ENCODE measurements around the gene STK17B. TPM values are rescaled to one million over a fixed set of nuclear protein-coding genes. Genes with fewer than 3 reads are reported as not detected.

STK17B gene
- polyA plus RNA-seq, 1 experiment, result 31.8 TPM

DNA sequence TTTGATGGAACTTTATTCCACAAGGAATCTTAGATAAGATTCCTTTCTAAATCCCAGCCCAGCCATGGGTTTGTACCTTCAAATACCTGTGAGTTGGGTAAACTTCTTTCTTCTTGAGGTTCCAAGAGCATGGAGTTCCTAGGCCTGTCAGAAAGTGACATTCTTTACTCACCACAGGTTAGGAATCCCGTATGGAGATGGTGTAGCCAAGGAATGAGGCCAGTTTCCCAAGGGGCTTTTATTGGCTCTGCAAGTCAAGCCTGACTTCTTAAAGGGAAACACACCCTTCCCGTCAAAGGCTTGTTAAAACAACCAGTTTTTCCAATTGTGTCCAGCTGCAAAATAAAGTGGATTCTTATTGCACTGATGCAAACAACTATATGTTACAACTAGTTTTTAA is 45.8 kb downstream of the STK17B start:
- H3K27me3 ChIP-seq (ENCODE audit: control insufficient read depth, insufficient read depth, low read length), result no peaks in the 10 kb centered on the region
- TF ChIP-seq, protein P1, sequence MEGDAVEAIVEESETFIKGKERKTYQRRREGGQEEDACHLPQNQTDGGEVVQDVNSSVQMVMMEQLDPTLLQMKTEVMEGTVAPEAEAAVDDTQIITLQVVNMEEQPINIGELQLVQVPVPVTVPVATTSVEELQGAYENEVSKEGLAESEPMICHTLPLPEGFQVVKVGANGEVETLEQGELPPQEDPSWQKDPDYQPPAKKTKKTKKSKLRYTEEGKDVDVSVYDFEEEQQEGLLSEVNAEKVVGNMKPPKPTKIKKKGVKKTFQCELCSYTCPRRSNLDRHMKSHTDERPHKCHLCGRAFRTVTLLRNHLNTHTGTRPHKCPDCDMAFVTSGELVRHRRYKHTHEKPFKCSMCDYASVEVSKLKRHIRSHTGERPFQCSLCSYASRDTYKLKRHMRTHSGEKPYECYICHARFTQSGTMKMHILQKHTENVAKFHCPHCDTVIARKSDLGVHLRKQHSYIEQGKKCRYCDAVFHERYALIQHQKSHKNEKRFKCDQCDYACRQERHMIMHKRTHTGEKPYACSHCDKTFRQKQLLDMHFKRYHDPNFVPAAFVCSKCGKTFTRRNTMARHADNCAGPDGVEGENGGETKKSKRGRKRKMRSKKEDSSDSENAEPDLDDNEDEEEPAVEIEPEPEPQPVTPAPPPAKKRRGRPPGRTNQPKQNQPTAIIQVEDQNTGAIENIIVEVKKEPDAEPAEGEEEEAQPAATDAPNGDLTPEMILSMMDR (IDR thresholded peaks at IDR 0.05; ENCODE audit: low read depth, low read length), result no peak
- ChIA-PET POLR2A (no interaction called here), CTCF (no interaction called here)
- no peak overlapping the region for H3K27ac ChIP-seq (ENCODE audit: low read depth, low read length)
- no peak for DNase-seq (ENCODE audit: low read depth, low spot score)
- H3K4me3 ChIP-seq (ENCODE audit: low read depth, low read length), result no peak overlapping the region
- peaks cover 15% of the 10 kb centered on the region for H3K9me3 ChIP-seq (ENCODE audit: control insufficient read depth, insufficient read depth, low read length)

DNA sequence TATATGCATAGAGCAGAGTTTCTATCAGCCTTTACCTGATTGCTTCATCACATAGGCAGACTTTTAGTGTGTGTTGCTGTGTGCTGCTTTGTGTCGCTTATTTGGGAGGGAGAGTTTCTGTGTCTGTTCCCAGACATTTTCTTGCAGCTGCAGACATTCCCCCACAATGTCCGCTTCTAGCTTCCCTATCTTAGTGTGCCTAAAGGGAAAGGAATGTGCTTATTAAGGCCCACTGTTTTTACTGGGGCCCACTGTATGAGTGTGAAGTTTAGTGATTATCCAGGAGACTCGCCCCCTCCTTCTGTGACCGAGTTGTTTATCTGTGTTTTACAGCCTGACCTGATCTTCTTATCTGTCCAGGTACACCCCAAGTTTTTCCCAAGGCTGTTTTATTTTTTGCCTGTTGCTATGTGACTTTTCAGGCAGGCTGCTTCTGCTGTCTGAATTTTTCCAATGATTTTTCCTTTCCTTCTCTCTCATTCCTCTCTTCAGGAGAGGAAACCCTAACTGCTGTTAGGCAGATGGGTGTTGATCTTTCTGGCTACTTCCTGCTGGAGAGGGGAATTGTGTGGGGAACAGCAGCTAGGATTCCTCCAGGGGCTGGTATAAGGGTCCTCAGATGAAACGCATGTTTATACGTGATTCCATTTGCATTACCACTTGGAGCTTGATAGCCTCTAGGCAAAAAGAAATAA is 47.6 kb downstream of the STK17B start:
- ChIA-PET POLR2A (interaction anchor here (1.2 kb wide), 1 partner anchor 10 kb away, joined by 4 read pairs; no protein-coding TSS in a partner anchor), CTCF (interaction anchor here (0.6 kb wide), 1 partner anchor 55 kb away, joined by 3 read pairs; the partner anchor contains the start of gene DNAH7)
- Histone ChIP-seq H3K4me3 (ENCODE audit: low read depth, low read length) (no peak overlapping the region), H3K9me3 (ENCODE audit: control insufficient read depth, insufficient read depth, low read length) (peaks cover 7% of the 10 kb centered on the region; the same call in 1 of the 2 replicates), H3K27ac (ENCODE audit: low read depth, low read length) (peak overlapping the region; percentile 40), H3K27me3 (ENCODE audit: control insufficient read depth, insufficient read depth, low read length) (no peaks in the 10 kb centered on the region)
- TF ChIP-seq, protein P1 (IDR thresholded peaks at IDR 0.05; ENCODE audit: low read depth, low read length), result no peak
- no peak for DNase-seq (ENCODE audit: low read depth, low spot score)

DNA sequence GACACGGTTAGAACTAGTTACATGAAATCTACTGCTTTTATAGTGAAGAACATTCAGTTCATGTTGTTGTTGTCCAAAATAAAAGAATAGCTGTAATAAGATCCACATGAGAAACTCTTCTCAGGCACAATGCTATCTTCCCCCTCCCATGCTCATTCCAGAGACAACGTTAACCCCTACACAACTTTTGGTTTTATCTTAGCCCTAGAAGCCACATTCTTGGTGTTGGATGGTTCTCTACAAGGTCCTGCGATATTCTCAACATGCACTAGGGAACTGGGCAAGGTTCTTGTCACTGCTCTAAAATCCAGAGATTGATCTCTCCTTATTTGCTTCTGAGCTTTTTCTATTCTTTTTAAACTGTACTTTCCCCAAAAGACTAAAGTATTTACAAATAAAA is 51.5 kb downstream of the STK17B start:
- POLR2A ChIA-PET, result no interaction called here
- DNase-seq (ENCODE audit: low read depth, low spot score), result no peak
- CTCF ChIA-PET, result interaction anchor here (1.4 kb wide), 1 partner anchor 217 kb away, joined by 4 read pairs; no protein-coding TSS in a partner anchor
- H3K27ac ChIP-seq (ENCODE audit: low read depth, low read length), result no peak overlapping the region
- TF ChIP-seq, protein P1 (IDR thresholded peaks at IDR 0.05; ENCODE audit: low read depth, low read length), result no peak
- H3K4me3 ChIP-seq (ENCODE audit: low read depth, low read length), result no peak overlapping the region
- no peaks in the 10 kb centered on the region for H3K9me3 ChIP-seq (ENCODE audit: control insufficient read depth, insufficient read depth, low read length)
- no peaks in the 10 kb centered on the region for H3K27me3 ChIP-seq (ENCODE audit: control insufficient read depth, insufficient read depth, low read length)

DNA sequence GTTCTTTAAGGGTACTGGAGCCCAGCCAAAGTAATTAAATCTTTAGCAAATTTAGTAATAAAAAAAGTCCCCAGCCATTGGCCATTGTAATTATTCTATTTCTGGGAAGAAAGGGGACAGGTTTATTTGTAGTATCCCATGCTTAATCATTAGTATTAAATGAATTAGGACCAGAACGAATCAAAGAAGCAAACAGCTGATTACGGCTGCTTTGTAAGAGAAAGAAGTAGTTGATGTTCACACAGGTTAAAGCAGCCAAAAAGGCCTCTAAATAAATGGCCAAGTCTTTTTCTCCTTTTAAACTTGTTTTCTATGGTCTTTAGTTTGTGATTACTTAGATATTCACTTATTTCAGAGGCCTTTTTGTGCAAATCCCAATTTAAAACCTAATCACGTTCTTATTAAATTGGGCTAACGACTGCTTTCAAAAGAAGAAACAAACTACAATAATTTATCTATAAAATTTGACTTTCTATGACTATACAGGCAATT is 54.1 kb downstream of the STK17B start:
- ChIA-PET CTCF (no interaction called here), POLR2A (no interaction called here)
- Histone ChIP-seq H3K27ac (ENCODE audit: low read depth, low read length) (no peak overlapping the region), H3K4me3 (ENCODE audit: low read depth, low read length) (no peak overlapping the region), H3K27me3 (ENCODE audit: control insufficient read depth, insufficient read depth, low read length) (no peaks in the 10 kb centered on the region), H3K9me3 (ENCODE audit: control insufficient read depth, insufficient read depth, low read length) (no peaks in the 10 kb centered on the region)
- TF ChIP-seq, protein P1 (IDR thresholded peaks at IDR 0.05; ENCODE audit: low read depth, low read length), result no peak
- no peak for DNase-seq (ENCODE audit: low read depth, low spot score)
